Testis (tissue), 3 donors: ENCODE measurements around the gene RANBP9. TPM values are rescaled to one million over a fixed set of nuclear protein-coding genes. Genes with fewer than 3 reads are reported as not detected.

ENCODE experiments used
- DNase-seq: peaks from one replicate; pipeline ENCODE4 v3.0.0-alpha.2; 2019
- H3K27ac ChIP-seq, 2 donors: fragments of 200-600 bp; sonication (generic); one replicate each; pipeline ENCODE4 v1.5.1; 2019
- H3K27me3 ChIP-seq: fragments of 200-600 bp; sonication (generic); one replicate; pipeline ENCODE4 v1.5.1; 2019
- H3K36me3 ChIP-seq: fragments of 200-600 bp; sonication (generic); one replicate; pipeline ENCODE4 v1.5.1; 2017; ENCODE audit warnings: low read depth; ENCODE audit errors: missing control alignments
- H3K4me1 ChIP-seq: fragments of 200-600 bp; sonication (generic); one replicate; pipeline ENCODE4 v1.5.1; 2019
- H3K4me3 ChIP-seq, 2 donors: fragments of 200-600 bp; sonication (generic); one replicate each; pipeline ENCODE4 v1.5.1; 2017 to 2019
- H3K9me3 ChIP-seq: fragments of 200-600 bp; sonication (generic); one replicate; pipeline ENCODE4 v1.5.1; 2017
- CTCF ChIP-seq, 3 experiments: fragments of 450-650 bp in 2 of 3; fragments of 200-600 bp in 1 of 3; sonication (generic) in 1 of 3; IDR thresholded peaks; one replicate each; pipeline ENCODE4 v1.5.1; 2016 to 2019; ENCODE audit warnings: antibody characterized with exemption in 3 of 3, mild to moderate bottlenecking in 2 of 3, moderate library complexity in 1 of 3
- POLR2A ChIP-seq: fragments of 450-650 bp; IDR thresholded peaks from one replicate; pipeline ENCODE4 v1.6.1; 2017; ENCODE audit warnings: antibody characterized with exemption, mild to moderate bottlenecking, moderate library complexity
- WGBS, 2 donors: methylation state at CpG; one replicate each; pipeline ENCODE4 v1.1.5; 2018; 5-methylcytosine and 5-hydroxymethylcytosine counted together
- intact Hi-C: fragments of 100-400 bp; cut with DNase I; formaldehyde crosslinking; loops from one replicate; pipeline ENCODE4 v1.15.1; 2023; ENCODE audit warnings: low total_unique reads
- polyA plus RNA-seq: library from polyadenylated mRNA; stranded (reverse); fragments of 350-450 nt; fragmentation: Illumina TruSeq; extraction: RNeasy Lipid Tissue Mini Kit (QIAGEN cat#74804); gene quantifications from one replicate; pipeline ENCODE4 v1.2.3, GENCODE V29; 2014; ENCODE audit warnings: low read depth, low replicate concordance; ENCODE audit not compliant: insufficient read depth
- total RNA-seq, 2 donors: library from RNA; depleted of rRNA; stranded (reverse); fragments of >200 nt; gene quantifications; one replicate each; pipeline ENCODE4 v1.2.3, GENCODE V29; 2016

RANBP9 gene
- total and polyA plus RNA-seq, 3 donors from 2014 or later, result 114 to 265 (median 131) TPM

DNA sequence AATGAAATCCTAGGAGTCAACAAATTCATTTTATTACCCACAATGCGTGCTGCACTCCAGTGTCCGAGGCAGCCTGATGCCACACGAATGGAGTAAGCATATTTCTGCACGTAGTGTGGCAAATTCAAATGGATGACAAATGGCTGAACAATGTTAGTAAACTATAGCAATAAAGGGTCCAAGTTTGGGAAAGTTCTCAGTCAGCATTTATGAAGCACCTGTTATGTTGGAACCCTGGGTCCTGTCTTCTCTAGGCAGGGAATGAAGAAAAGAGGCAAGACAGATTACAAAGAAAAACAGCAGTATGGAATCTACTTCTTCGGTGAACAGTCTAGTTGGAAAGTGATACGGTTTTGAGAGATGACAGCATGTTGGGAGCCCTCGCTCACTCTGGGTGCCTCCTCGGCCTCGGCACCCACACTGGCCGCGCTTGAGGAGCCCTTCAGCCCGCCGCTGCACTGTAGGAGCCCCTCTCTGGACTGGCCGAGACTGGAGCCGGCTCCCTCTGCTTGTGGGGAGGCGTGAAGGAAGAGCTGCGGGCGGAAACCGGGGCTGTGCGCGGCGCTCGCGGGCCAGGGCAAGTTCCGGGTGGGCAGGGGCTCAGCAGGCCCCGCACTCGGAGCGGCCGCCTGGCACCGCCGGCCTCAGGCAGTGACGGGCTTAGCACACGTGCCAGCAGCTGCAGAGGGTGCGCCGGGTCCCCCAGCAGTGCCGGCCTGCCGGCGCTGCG, 4.8 kb upstream of the RANBP9 start:
- TF ChIP-seq POLR2A (no peak), CTCF (IDR thresholded peaks at IDR 0.05) (no peak)
- Histone ChIP-seq H3K9me3 (no peaks in the 10 kb centered on the region), H3K27ac (no peak overlapping the region), H3K4me3 (peak overlapping the region; percentile 34), H3K4me1 (no peaks in the 10 kb centered on the region), H3K27me3 (no peaks in the 10 kb centered on the region), H3K36me3 (no peaks in the 10 kb centered on the region)
- no peak for DNase-seq
- WGBS, 2 donors, result 77 to 88% methylated on average over 24 to 39 of the region's 39 CpGs
- intact Hi-C loops, result no loop called here

GRCh38 chr6:13715444-13715883, 3.8 kb upstream of the RANBP9 start:
- WGBS, 2 donors, result 61 to 77% methylated on average over 3 of the region's 3 CpGs
- no peaks in the 10 kb centered on the region for H3K27me3 ChIP-seq
- H3K36me3 ChIP-seq, result no peaks in the 10 kb centered on the region
- no peak overlapping the region for H3K27ac ChIP-seq
- no peak for DNase-seq
- H3K4me3 ChIP-seq, result no peak overlapping the region
- TF ChIP-seq POLR2A, result no peak
- H3K9me3 ChIP-seq, result no peaks in the 10 kb centered on the region
- H3K4me1 ChIP-seq, result no peaks in the 10 kb centered on the region
- intact Hi-C loops, result no loop called here

DNA sequence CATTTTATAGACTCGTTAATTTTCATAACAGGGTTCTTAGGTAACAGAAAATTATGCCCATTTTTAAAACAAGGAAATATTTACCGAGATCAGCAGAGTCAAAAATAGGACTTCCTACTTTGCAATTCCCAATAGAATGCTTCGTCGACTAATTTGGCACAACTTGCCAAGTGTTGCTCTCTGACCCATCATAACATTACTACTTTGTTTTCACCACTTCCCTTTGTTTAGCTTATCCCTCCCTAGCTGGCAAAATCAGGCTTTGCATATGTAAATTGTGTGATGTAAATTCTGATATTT, 914 bp upstream of the RANBP9 start:
- no peak for DNase-seq
- intact Hi-C loops, result no loop called here
- TF ChIP-seq CTCF (IDR thresholded peaks at IDR 0.05), result no peak
- TF ChIP-seq POLR2A, result no peak
- Histone ChIP-seq H3K27ac (peak overlapping the region; percentile 69 to 98), H3K4me3 (peak overlapping the region; percentile 65 to 93), H3K4me1 (peaks cover 6% of the 10 kb centered on the region), H3K9me3 (no peaks in the 10 kb centered on the region), H3K36me3 (no peaks in the 10 kb centered on the region), H3K27me3 (no peaks in the 10 kb centered on the region)
- 0 to 1% methylated on average over 4 of the region's 4 CpGs for WGBS, 2 donors

DNA sequence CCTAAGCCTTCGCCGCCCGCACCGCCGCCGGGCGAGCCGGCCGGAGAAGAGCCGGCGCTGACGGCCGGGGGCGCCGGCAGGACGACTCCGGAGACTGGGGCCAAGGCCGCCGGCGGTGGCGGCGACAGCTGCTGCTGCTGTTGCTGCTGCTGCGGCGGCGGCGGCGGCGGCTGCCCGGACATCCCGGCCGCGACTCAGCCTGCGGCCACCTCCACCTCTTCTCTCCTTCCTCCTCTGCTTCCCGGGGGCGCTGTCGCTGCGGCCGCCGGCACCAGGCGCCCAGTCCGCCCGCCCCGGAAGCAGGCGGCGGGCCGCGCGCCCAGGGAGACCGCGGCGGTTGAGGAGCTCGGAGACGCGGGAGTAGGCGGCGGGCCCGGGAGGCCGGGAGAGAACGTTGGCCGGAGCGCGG, 307 bp downstream of the RANBP9 start:
- H3K4me3 ChIP-seq, result peak overlapping the region; percentile 86 to 93
- no peaks in the 10 kb centered on the region for H3K27me3 ChIP-seq
- H3K9me3 ChIP-seq, result no peaks in the 10 kb centered on the region
- TF ChIP-seq CTCF (IDR thresholded peaks at IDR 0.05) (no peak), POLR2A (no peak)
- intact Hi-C loops, result no loop called here
- peak overlapping the region; percentile 77 to 98 for H3K27ac ChIP-seq
- 0 to 1% methylated on average over 5 to 49 of the region's 62 CpGs for WGBS, 2 donors
- no peak for DNase-seq
- no peaks in the 10 kb centered on the region for H3K36me3 ChIP-seq
- peaks cover 6% of the 10 kb centered on the region for H3K4me1 ChIP-seq

- WGBS, 2 donors, result 0 to 1% methylated on average over 12 to 47 of the region's 73 CpGs
- Histone ChIP-seq H3K9me3 (no peaks in the 10 kb centered on the region), H3K27me3 (no peaks in the 10 kb centered on the region), H3K27ac (peak overlapping the region; percentile 94 to 98), H3K36me3 (no peaks in the 10 kb centered on the region), H3K4me1 (peaks cover 6% of the 10 kb centered on the region), H3K4me3 (peak overlapping the region; percentile 86 to 93)
- TF ChIP-seq POLR2A (no peak), CTCF (IDR thresholded peaks at IDR 0.05) (no peak)
- peak; percentile 53 for DNase-seq
- intact Hi-C loops, result no loop called here
These were observed 897 bp downstream of the RANBP9 start for GRCh38 chr6:13710552-13711323.
